HEK293 (cell line): Measurements from ENCODE around the gene UBXN11.

Experiments used
- CTCF ChIA-PET: fragments of 350-600 bp; formaldehyde crosslinking; extraction: SDS; loops from one replicate; lab custom pipeline; 2021; ENCODE audit warnings: antibody characterized with exemption; lab: Yijun Ruan, JAX
- POLR2A ChIA-PET: fragments of 300-600 bp; formaldehyde crosslinking; extraction: SDS; loops from one replicate; lab custom pipeline; 2020; ENCODE audit warnings: antibody characterized with exemption, inconsistent platforms; lab: Yijun Ruan, JAX
- H3K27ac ChIP-seq: fragments of 200-500 bp; sonication (Bioruptor generic); 2 replicates; pipeline ENCODE4 v1.5.1; 2014; ENCODE audit warnings: low read depth, low read length, control low read depth, inconsistent platforms; ENCODE audit errors: extremely low read depth
- H3K36me3 ChIP-seq, 2 experiments: fragments of 200-500 bp in 1 of 2; sonication (Bioruptor generic) in 1 of 2; 1 replicate in 1 of 2; 2 replicates in 1 of 2; pipeline ENCODE4 v1.5.1; 2014 to 2017; ENCODE audit warnings: inconsistent platforms in 2 of 2, low read length in 2 of 2; ENCODE audit not compliant: control insufficient read depth in 2 of 2, insufficient read depth in 1 of 2
- H3K4me1 ChIP-seq: fragments of 200-500 bp; sonication (Bioruptor generic); 2 replicates; pipeline ENCODE4 v1.5.1; 2014; ENCODE audit warnings: mild to moderate bottlenecking, low read length, inconsistent platforms; ENCODE audit not compliant: control insufficient read depth, insufficient read depth
- H3K4me3 ChIP-seq: 2 replicates; pipeline ENCODE4 v1.5.1; 2011; ENCODE audit warnings: low read depth, mild to moderate bottlenecking, control low read depth, low read length, moderate library complexity
- H3K9me3 ChIP-seq: fragments of 200-500 bp; sonication (Bioruptor generic); 2 replicates; pipeline ENCODE4 v1.5.1; 2014; ENCODE audit warnings: low read depth, low read length, inconsistent platforms; ENCODE audit not compliant: control insufficient read depth, insufficient read depth
- HOXD13 ChIP-seq: sonication (generic); formaldehyde crosslinking; IDR thresholded peaks from 2 replicates; pipeline ENCODE4 v1.8.0; 2022; ENCODE audit warnings: missing genetic modification reagents, borderline replicate concordance
- OSR2 ChIP-seq: fragments of 450-650 bp; formaldehyde crosslinking; IDR thresholded peaks from 2 replicates; pipeline ENCODE4 v1.5.1; 2016; ENCODE audit warnings: missing biosample characterization, missing genetic modification characterization
- SCRT1 ChIP-seq: fragments of 450-650 bp; formaldehyde crosslinking; IDR thresholded peaks from 2 replicates; pipeline ENCODE4 v1.5.1; 2016; ENCODE audit warnings: missing biosample characterization, missing genetic modification characterization, borderline replicate concordance
- YY2 ChIP-seq: fragments of 450-650 bp; formaldehyde crosslinking; IDR thresholded peaks from 2 replicates; pipeline ENCODE4 v1.5.1; 2016; ENCODE audit warnings: missing biosample characterization, missing genetic modification characterization
- ZBTB1 ChIP-seq: fragments of 450-650 bp; formaldehyde crosslinking; IDR thresholded peaks from 2 replicates; pipeline ENCODE4 v1.5.1; 2016; ENCODE audit warnings: missing biosample characterization, missing genetic modification characterization
- ZBTB7A ChIP-seq: fragments of 450-650 bp; formaldehyde crosslinking; IDR thresholded peaks from 2 replicates; pipeline ENCODE4 v1.5.1; 2016; ENCODE audit warnings: low read depth, missing biosample characterization, missing genetic modification characterization
- ZFHX2 ChIP-seq: fragments of 450-650 bp; formaldehyde crosslinking; conservative IDR thresholded peaks from 2 replicates; pipeline ENCODE4 v1.5.1; 2016; ENCODE audit warnings: missing biosample characterization, missing genetic modification characterization
- ZFP69B ChIP-seq: fragments of 450-650 bp; formaldehyde crosslinking; IDR thresholded peaks from 2 replicates; pipeline ENCODE4 v1.5.1; 2016; ENCODE audit warnings: missing biosample characterization, missing genetic modification characterization
- ZNF155 ChIP-seq: fragments of 450-650 bp; formaldehyde crosslinking; IDR thresholded peaks from 2 replicates; pipeline ENCODE4 v1.5.1; 2016; ENCODE audit warnings: missing biosample characterization, missing genetic modification characterization
- ZNF16 ChIP-seq: fragments of 450-650 bp; formaldehyde crosslinking; IDR thresholded peaks from 2 replicates; pipeline ENCODE4 v1.5.1; 2016; ENCODE audit warnings: low read depth, missing biosample characterization, missing genetic modification characterization
- ZNF211 ChIP-seq: fragments of 450-650 bp; formaldehyde crosslinking; IDR thresholded peaks from 2 replicates; pipeline ENCODE4 v1.5.1; 2016; ENCODE audit warnings: low read depth, missing biosample characterization, missing genetic modification characterization
- ZNF23 ChIP-seq: fragments of 450-650 bp; formaldehyde crosslinking; IDR thresholded peaks from 2 replicates; pipeline ENCODE4 v1.5.1; 2016; ENCODE audit warnings: missing biosample characterization, missing genetic modification characterization, borderline replicate concordance
- ZNF37A ChIP-seq: fragments of 450-650 bp; IDR thresholded peaks from 2 replicates; pipeline ENCODE4 v1.5.1; 2018; ENCODE audit warnings: missing biosample characterization, missing genetic modification characterization
- ZNF398 ChIP-seq: fragments of 450-650 bp; formaldehyde crosslinking; IDR thresholded peaks from 2 replicates; pipeline ENCODE4 v1.5.1; 2017; ENCODE audit warnings: missing biosample characterization, missing genetic modification characterization
- ZNF510 ChIP-seq: fragments of 450-650 bp; formaldehyde crosslinking; IDR thresholded peaks from 2 replicates; pipeline ENCODE4 v1.5.1; 2018; ENCODE audit warnings: mild to moderate bottlenecking, missing genetic modification characterization, missing biosample characterization; ENCODE audit not compliant: insufficient replicate concordance
- ZNF600 ChIP-seq: fragments of 450-650 bp; formaldehyde crosslinking; IDR thresholded peaks from 2 replicates; pipeline ENCODE4 v1.5.1; 2016; ENCODE audit warnings: missing biosample characterization, missing genetic modification characterization
- ZNF654 ChIP-seq: fragments of 450-650 bp; formaldehyde crosslinking; IDR thresholded peaks from 2 replicates; pipeline ENCODE4 v1.5.1; 2016; ENCODE audit warnings: low read depth, missing biosample characterization, missing genetic modification characterization
- ZNF707 ChIP-seq: fragments of 450-650 bp; formaldehyde crosslinking; IDR thresholded peaks from 2 replicates; pipeline ENCODE4 v1.5.1; 2016; ENCODE audit warnings: missing biosample characterization, missing genetic modification characterization
- ZNF791 ChIP-seq: fragments of 450-650 bp; formaldehyde crosslinking; IDR thresholded peaks from 2 replicates; pipeline ENCODE4 v1.5.1; 2016; ENCODE audit warnings: missing biosample characterization, missing genetic modification characterization
- TF ChIP-seq, protein P1 (sequence below): fragments of 450-650 bp; formaldehyde crosslinking; IDR thresholded peaks from 2 replicates; pipeline ENCODE4 v1.5.1; 2016; ENCODE audit warnings: missing biosample characterization, missing genetic modification characterization
- TF ChIP-seq, protein P2 (sequence below): fragments of 450-650 bp; IDR thresholded peaks from 2 replicates; pipeline ENCODE4 v1.5.1; 2018; ENCODE audit warnings: missing biosample characterization, missing genetic modification characterization

Gene UBXN11

GRCh38 chr1:26259005-26259404, 47.4 kb downstream of the UBXN11 start:
- POLR2A ChIA-PET, result no interaction called here

DNA sequence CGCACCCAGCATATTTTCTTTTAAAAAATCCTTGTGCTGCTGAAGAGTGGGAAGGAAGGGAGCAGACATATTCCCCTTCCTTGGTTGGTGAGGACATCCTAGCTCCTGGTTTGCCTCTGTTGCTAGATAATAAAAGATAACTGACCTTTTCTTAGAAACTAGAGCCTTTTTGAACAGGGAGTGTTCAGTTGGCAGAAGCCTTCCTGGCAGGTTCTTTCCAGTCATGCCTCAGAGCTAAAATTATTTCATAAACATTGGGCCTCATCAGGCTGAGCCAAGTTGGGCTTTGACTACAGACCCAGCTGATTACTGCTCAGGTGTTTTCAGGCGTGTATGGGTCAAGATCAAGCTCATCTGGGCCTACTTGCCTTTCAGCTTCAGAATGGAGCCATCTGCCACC, 49.2 kb downstream of the UBXN11 start:
- H3K36me3 ChIP-seq, result peaks cover 38 to 80% of the 10 kb centered on the region in 2 experiments
- H3K4me1 ChIP-seq, result no peaks in the 10 kb centered on the region
- no peak overlapping the region for H3K4me3 ChIP-seq
- TF ChIP-seq ZNF16 (tag by site-specific recombination) (no peak), ZNF510 (tag by site-specific recombination) (no peak), ZNF211 (tag by site-specific recombination) (no peak), ZNF707 (tag by site-specific recombination) (no peak)
- TF ChIP-seq, protein P1, sequence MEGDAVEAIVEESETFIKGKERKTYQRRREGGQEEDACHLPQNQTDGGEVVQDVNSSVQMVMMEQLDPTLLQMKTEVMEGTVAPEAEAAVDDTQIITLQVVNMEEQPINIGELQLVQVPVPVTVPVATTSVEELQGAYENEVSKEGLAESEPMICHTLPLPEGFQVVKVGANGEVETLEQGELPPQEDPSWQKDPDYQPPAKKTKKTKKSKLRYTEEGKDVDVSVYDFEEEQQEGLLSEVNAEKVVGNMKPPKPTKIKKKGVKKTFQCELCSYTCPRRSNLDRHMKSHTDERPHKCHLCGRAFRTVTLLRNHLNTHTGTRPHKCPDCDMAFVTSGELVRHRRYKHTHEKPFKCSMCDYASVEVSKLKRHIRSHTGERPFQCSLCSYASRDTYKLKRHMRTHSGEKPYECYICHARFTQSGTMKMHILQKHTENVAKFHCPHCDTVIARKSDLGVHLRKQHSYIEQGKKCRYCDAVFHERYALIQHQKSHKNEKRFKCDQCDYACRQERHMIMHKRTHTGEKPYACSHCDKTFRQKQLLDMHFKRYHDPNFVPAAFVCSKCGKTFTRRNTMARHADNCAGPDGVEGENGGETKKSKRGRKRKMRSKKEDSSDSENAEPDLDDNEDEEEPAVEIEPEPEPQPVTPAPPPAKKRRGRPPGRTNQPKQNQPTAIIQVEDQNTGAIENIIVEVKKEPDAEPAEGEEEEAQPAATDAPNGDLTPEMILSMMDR (tag by site-specific recombination), result no peak
- H3K9me3 ChIP-seq, result no peaks in the 10 kb centered on the region
- no peak overlapping the region for H3K27ac ChIP-seq
- ChIA-PET CTCF (interaction anchor here (0.6 to 1.7 kb wide), 3 partner anchors 18 to 685 kb away, joined by 3 to 6 read pairs (median 5); no protein-coding TSS in a partner anchor), POLR2A (no interaction called here)

More at GRCh38 chr1:26259005-26259404, 47.4 kb downstream of the UBXN11 start:
- Histone ChIP-seq H3K36me3 (peaks cover 50 to 92% of the 10 kb centered on the region in 2 experiments), H3K4me1 (no peaks in the 10 kb centered on the region), H3K27ac (no peak overlapping the region), H3K4me3 (no peak overlapping the region), H3K9me3 (no peaks in the 10 kb centered on the region)
- TF ChIP-seq ZNF600 (tag by site-specific recombination) (no peak), SCRT1 (tag by site-specific recombination) (no peak), ZNF654 (no peak), HOXD13 (CRISPR knock-in tag) (no peak), ZBTB7A (no peak), ZBTB1 (tag by site-specific recombination) (no peak), YY2 (tag by site-specific recombination) (no peak), OSR2 (tag by site-specific recombination) (no peak), ZFHX2 (tag by site-specific recombination) (no peak), ZFP69B (tag by site-specific recombination) (no peak), ZNF23 (no peak), ZNF791 (tag by site-specific recombination) (no peak), ZNF398 (no peak), ZNF37A (tag by site-specific recombination) (no peak), ZNF155 (tag by site-specific recombination) (no peak)
- TF ChIP-seq, protein P2, sequence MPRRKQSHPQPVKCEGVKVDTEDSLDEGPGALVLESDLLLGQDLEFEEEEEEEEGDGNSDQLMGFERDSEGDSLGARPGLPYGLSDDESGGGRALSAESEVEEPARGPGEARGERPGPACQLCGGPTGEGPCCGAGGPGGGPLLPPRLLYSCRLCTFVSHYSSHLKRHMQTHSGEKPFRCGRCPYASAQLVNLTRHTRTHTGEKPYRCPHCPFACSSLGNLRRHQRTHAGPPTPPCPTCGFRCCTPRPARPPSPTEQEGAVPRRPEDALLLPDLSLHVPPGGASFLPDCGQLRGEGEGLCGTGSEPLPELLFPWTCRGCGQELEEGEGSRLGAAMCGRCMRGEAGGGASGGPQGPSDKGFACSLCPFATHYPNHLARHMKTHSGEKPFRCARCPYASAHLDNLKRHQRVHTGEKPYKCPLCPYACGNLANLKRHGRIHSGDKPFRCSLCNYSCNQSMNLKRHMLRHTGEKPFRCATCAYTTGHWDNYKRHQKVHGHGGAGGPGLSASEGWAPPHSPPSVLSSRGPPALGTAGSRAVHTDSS (tag by site-specific recombination), result no peak
- CTCF ChIA-PET, result interaction anchor here (1.1 kb wide), 1 partner anchor 16 kb away, joined by 3 read pairs; no protein-coding TSS in a partner anchor
